Measurements from ENCODE around the gene NUDT14.

The NUDT14 gene

GRCh38 chr14:105195051-105195450, 13.9 kb upstream of the NUDT14 start:
- Histone ChIP-seq H3F3A (ENCODE audit: low read depth) (no peaks in the 10 kb centered on the region), H3K36me3 (ENCODE audit: insufficient read depth, low read length) (no peaks in the 10 kb centered on the region), H3K79me2 (ENCODE audit: insufficient read depth, low read length) (no peaks in the 10 kb centered on the region), H3K9me2 (replicated peaks; ENCODE audit: low read depth, low read length) (no peaks in the 10 kb centered on the region), H2AFZ (ENCODE audit: low read length) (no peak overlapping the region), H3K9ac (ENCODE audit: low read depth, low read length, poor library complexity, severe bottlenecking) (no peak overlapping the region), H4K20me1 (ENCODE audit: insufficient read depth, low read length, poor library complexity, severe bottlenecking) (no peaks in the 10 kb centered on the region), H3K27me3 (ENCODE audit: insufficient read depth, low read length, poor library complexity, severe bottlenecking) (no peaks in the 10 kb centered on the region), H3K4me3 (ENCODE audit: low read length, poor library complexity, severe bottlenecking) (no peak overlapping the region), H3K4me1 (ENCODE audit: insufficient read depth, low read length, poor library complexity, severe bottlenecking) (peaks cover 20% of the 10 kb centered on the region), H3K9me3 (ENCODE audit: insufficient read depth, low read depth, low read length) (no peaks in the 10 kb centered on the region), H3K4me2 (ENCODE audit: low read depth, low read length, poor library complexity, severe bottlenecking) (no peak overlapping the region)
- no peak for TF ChIP-seq EZH2phosphoT487 (IDR thresholded peaks at IDR 0.05; ENCODE audit: borderline replicate concordance)
- no peak for TF ChIP-seq CTCF (conservative IDR thresholded peaks at IDR 0.05; ENCODE audit: low read length)

- Histone ChIP-seq H3K4me1 (ENCODE audit: insufficient read depth, low read length, poor library complexity, severe bottlenecking) (peaks cover 15% of the 10 kb centered on the region), H3K79me2 (ENCODE audit: insufficient read depth, low read length) (no peaks in the 10 kb centered on the region), H3K27me3 (ENCODE audit: insufficient read depth, low read length, poor library complexity, severe bottlenecking) (no peaks in the 10 kb centered on the region)
Observed at GRCh38 chr14:105193916-105194782, 13.0 kb upstream of the NUDT14 start.

GRCh38 chr14:105192866-105193731, 12.0 kb upstream of the NUDT14 start:
- H3K36me3 ChIP-seq (ENCODE audit: insufficient read depth, low read length), result no peaks in the 10 kb centered on the region
- no peaks in the 10 kb centered on the region for H3K79me2 ChIP-seq (ENCODE audit: insufficient read depth, low read length)
- H2AFZ ChIP-seq (ENCODE audit: low read length), result no peak overlapping the region
- no peak overlapping the region for H3K4me3 ChIP-seq (ENCODE audit: low read length, poor library complexity, severe bottlenecking)
- no peaks in the 10 kb centered on the region for H3F3A ChIP-seq (ENCODE audit: low read depth)
- TF ChIP-seq EZH2phosphoT487 (IDR thresholded peaks at IDR 0.05; ENCODE audit: borderline replicate concordance) (no peak), CTCF (conservative IDR thresholded peaks at IDR 0.05; ENCODE audit: low read length) (no peak)
- no peaks in the 10 kb centered on the region for H3K27me3 ChIP-seq (ENCODE audit: insufficient read depth, low read length, poor library complexity, severe bottlenecking)
- H3K4me1 ChIP-seq (ENCODE audit: insufficient read depth, low read length, poor library complexity, severe bottlenecking), result peaks cover 15% of the 10 kb centered on the region
- peak overlapping the region; percentile 47 for H3K4me2 ChIP-seq (ENCODE audit: low read depth, low read length, poor library complexity, severe bottlenecking)
- no peak overlapping the region for H3K9ac ChIP-seq (ENCODE audit: low read depth, low read length, poor library complexity, severe bottlenecking)
- no peaks in the 10 kb centered on the region for H3K9me2 ChIP-seq (replicated peaks; ENCODE audit: low read depth, low read length)
- H3K9me3 ChIP-seq (ENCODE audit: insufficient read depth, low read depth, low read length), result no peaks in the 10 kb centered on the region
- no peaks in the 10 kb centered on the region for H4K20me1 ChIP-seq (ENCODE audit: insufficient read depth, low read length, poor library complexity, severe bottlenecking)

More at GRCh38 chr14:105193916-105194782, 13.0 kb upstream of the NUDT14 start:
- Histone ChIP-seq H4K20me1 (ENCODE audit: insufficient read depth, low read length, poor library complexity, severe bottlenecking) (no peaks in the 10 kb centered on the region), H3K9ac (ENCODE audit: low read depth, low read length, poor library complexity, severe bottlenecking) (peak overlapping the region; percentile 20), H3K9me2 (replicated peaks; ENCODE audit: low read depth, low read length) (no peaks in the 10 kb centered on the region), H3K4me2 (ENCODE audit: low read depth, low read length, poor library complexity, severe bottlenecking) (peak overlapping the region; percentile 47), H3K4me3 (ENCODE audit: low read length, poor library complexity, severe bottlenecking) (peak overlapping the region; percentile 4), H2AFZ (ENCODE audit: low read length) (peak overlapping the region; percentile 65), H3K9me3 (ENCODE audit: insufficient read depth, low read depth, low read length) (no peaks in the 10 kb centered on the region), H3K36me3 (ENCODE audit: insufficient read depth, low read length) (no peaks in the 10 kb centered on the region), H3F3A (ENCODE audit: low read depth) (no peaks in the 10 kb centered on the region)
- TF ChIP-seq CTCF (conservative IDR thresholded peaks at IDR 0.05; ENCODE audit: low read length) (no peak; the same call in 1 of the 2 replicates), EZH2phosphoT487 (IDR thresholded peaks at IDR 0.05; ENCODE audit: borderline replicate concordance) (no peak)
